ENCODE data around the gene UBC.
A peak's percentile ranks its signal among the peaks of the same experiment; 100 is the strongest.
"Not testable (repeated sequence)": the region's sequence is repeated elsewhere in the genome, so short reads cannot be mapped to it uniquely, and the experiment has no call there.

The UBC gene

GRCh38 chr12:124915239-124916236, 1.1 kb upstream of the UBC start:
- Histone ChIP-seq H3K4me1 (ENCODE audit: control insufficient read depth in 1 of 2, insufficient read depth in 2 of 2, low read length in 2 of 2) (peaks cover 3 to 22% of the 10 kb centered on the region in 2 experiments), H2BK120ac (ENCODE audit: insufficient read depth, low read length, poor library complexity) (peak overlapping the region; percentile 100), H3K4ac (ENCODE audit: low read depth, low read length) (peak overlapping the region; percentile 98), H3K14ac (ENCODE audit: low read length) (peak overlapping the region; percentile 97), H4K8ac (ENCODE audit: low read depth, low read length) (peak overlapping the region; percentile 98), H2BK12ac (ENCODE audit: low read length) (peak overlapping the region; percentile 96), H3K4me3 (ENCODE audit: low read depth, low read length) (peak overlapping the region; percentile 88), H2BK5ac (ENCODE audit: low read depth, low read length, poor library complexity) (peak overlapping the region; percentile 100), H3K18ac (ENCODE audit: low read length) (peak overlapping the region; percentile 99), H3K4me2 (ENCODE audit: low read length) (peak overlapping the region; percentile 77), H2AK5ac (ENCODE audit: low read length) (peak overlapping the region; percentile 93), H4K91ac (ENCODE audit: low read depth, low read length) (peak overlapping the region; percentile 100), H3K23ac (ENCODE audit: low read length) (no peak overlapping the region), H4K12ac (ENCODE audit: low read depth, low read length) (peak overlapping the region; percentile 87), H3K27ac (ENCODE audit: low read depth, low read length) (peak overlapping the region; percentile 98), H3K27me3 (ENCODE audit: insufficient read depth, low read length) (no peaks in the 10 kb centered on the region), H3K36me3 (ENCODE audit: control insufficient read depth in 1 of 2, insufficient read depth in 2 of 2, low read length in 2 of 2) (peaks cover 18 to 20% of the 10 kb centered on the region in 2 experiments), H3K9me3 (ENCODE audit: insufficient read depth, low read depth, low read length) (no peaks in the 10 kb centered on the region), H2AFZ (ENCODE audit: insufficient read depth, low read length, poor library complexity) (peak overlapping the region; percentile 99), H3K79me2 (ENCODE audit: control insufficient read depth, insufficient read depth, low read length, poor library complexity) (peaks cover 16% of the 10 kb centered on the region), H3K79me1 (ENCODE audit: low read length) (peaks cover 31% of the 10 kb centered on the region), H3K9ac (ENCODE audit: low read length) (peak overlapping the region; percentile 62)
- DNase-seq = peak in 1 of 2 donors; percentile 50
- WGBS (ENCODE audit: extremely low coverage, insufficient coverage, insufficient read length) = no CpG with 5 or more reads among the region's 21 CpGs

DNA sequence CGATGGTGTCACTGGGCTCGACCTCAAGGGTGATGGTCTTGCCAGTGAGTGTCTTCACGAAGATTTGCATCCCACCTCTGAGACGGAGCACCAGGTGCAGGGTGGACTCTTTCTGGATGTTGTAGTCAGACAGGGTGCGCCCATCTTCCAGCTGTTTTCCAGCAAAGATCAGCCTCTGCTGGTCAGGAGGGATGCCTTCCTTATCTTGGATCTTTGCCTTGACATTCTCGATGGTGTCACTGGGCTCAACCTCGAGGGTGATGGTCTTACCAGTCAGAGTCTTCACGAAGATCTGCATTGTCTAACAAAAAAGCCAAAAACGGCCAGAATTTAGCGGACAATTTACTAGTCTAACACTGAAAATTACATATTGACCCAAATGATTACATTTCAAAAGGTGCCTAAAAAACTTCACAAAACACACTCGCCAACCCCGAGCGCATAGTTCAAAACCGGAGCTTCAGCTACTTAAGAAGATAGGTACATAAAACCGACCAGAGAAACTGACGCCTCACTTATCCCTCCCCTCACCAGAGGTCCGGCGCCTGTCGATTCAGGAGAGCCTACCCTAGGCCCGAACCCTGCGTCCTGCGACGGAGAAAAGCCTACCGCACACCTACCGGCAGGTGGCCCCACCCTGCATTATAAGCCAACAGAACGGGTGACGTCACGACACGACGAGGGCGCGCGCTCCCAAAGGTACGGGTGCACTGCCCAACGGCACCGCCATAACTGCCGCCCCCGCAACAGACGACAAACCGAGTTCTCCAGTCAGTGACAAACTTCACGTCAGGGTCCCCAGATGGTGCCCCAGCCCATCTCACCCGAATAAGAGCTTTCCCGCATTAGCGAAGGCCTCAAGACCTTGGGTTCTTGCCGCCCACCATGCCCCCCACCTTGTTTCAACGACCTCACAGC, 717 bp downstream of the UBC start:
- no CpG with 5 or more reads among the region's 46 CpGs for WGBS (ENCODE audit: extremely low coverage, insufficient coverage, insufficient read length)
- H2AK5ac ChIP-seq (ENCODE audit: low read length) = peak overlapping the region; percentile 82

DNA sequence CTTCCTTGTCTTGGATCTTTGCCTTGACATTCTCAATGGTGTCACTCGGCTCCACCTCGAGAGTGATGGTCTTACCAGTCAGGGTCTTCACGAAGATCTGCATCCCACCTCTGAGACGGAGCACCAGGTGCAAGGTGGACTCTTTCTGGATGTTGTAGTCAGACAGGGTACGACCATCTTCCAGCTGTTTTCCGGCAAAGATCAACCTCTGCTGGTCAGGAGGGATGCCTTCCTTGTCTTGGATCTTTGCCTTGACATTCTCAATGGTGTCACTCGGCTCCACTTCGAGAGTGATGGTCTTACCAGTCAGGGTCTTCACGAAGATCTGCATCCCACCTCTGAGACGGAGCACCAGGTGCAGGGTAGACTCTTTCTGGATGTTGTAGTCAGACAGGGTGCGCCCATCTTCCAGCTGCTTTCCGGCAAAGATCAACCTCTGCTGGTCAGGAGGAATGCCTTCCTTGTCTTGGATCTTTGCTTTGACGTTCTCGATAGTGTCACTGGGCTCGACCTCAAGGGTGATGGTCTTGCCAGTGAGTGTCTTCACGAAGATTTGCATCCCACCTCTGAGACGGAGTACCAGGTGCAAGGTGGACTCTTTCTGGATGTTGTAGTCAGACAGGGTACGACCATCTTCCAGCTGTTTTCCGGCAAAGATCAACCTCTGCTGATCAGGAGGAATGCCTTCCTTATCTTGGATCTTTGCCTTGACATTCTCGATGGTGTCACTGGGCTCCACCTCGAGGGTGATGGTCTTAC, 1.7 kb downstream of the UBC start:
- H2BK120ac ChIP-seq (ENCODE audit: insufficient read depth, low read length, poor library complexity); H3K9ac ChIP-seq (ENCODE audit: low read length); H3K27me3 ChIP-seq (ENCODE audit: insufficient read depth, low read length); H3K14ac ChIP-seq (ENCODE audit: low read length); H4K12ac ChIP-seq (ENCODE audit: low read depth, low read length); H3K23ac ChIP-seq (ENCODE audit: low read length); H3K18ac ChIP-seq (ENCODE audit: low read length); H3K4me1 ChIP-seq (ENCODE audit: control insufficient read depth in 1 of 2, insufficient read depth in 2 of 2, low read length in 2 of 2); H3K4me3 ChIP-seq (ENCODE audit: low read depth, low read length); H2BK12ac ChIP-seq (ENCODE audit: low read length); H3K9me3 ChIP-seq (ENCODE audit: insufficient read depth, low read depth, low read length); H2BK5ac ChIP-seq (ENCODE audit: low read depth, low read length, poor library complexity); H4K91ac ChIP-seq (ENCODE audit: low read depth, low read length); H2AK5ac ChIP-seq (ENCODE audit: low read length); H4K8ac ChIP-seq (ENCODE audit: low read depth, low read length); H2AFZ ChIP-seq (ENCODE audit: insufficient read depth, low read length, poor library complexity); H3K27ac ChIP-seq (ENCODE audit: low read depth, low read length): not testable (repeated sequence)
- peaks cover 25% of the 10 kb centered on the region for H3K79me1 ChIP-seq (ENCODE audit: low read length)
- WGBS (ENCODE audit: extremely low coverage, insufficient coverage, insufficient read length) = no CpG with 5 or more reads among the region's 21 CpGs
- peaks cover 18 to 21% of the 10 kb centered on the region in 2 experiments for H3K36me3 ChIP-seq (ENCODE audit: control insufficient read depth in 1 of 2, insufficient read depth in 2 of 2, low read length in 2 of 2)
- peak overlapping the region; percentile 96 for H3K4ac ChIP-seq (ENCODE audit: low read depth, low read length)
- peak overlapping the region; percentile 65 for H3K4me2 ChIP-seq (ENCODE audit: low read length)
- peaks cover 16% of the 10 kb centered on the region for H3K79me2 ChIP-seq (ENCODE audit: control insufficient read depth, insufficient read depth, low read length, poor library complexity)
- peak in 1 of 2 donors; percentile 14 for DNase-seq

More for the DNA sequence above, 717 bp downstream of the UBC start:
- H3K9ac ChIP-seq (ENCODE audit: low read length) = peak overlapping the region; percentile 82
- peak overlapping the region; percentile 100 for H4K91ac ChIP-seq (ENCODE audit: low read depth, low read length)
- H3K36me3 ChIP-seq (ENCODE audit: control insufficient read depth in 1 of 2, insufficient read depth in 2 of 2, low read length in 2 of 2) = peaks cover 18 to 21% of the 10 kb centered on the region in 2 experiments
- no peak overlapping the region for H3K23ac ChIP-seq (ENCODE audit: low read length)
- DNase-seq = peak; percentile 82 to 87
- H3K18ac ChIP-seq (ENCODE audit: low read length) = peak overlapping the region; percentile 86
- H3K4me3 ChIP-seq (ENCODE audit: low read depth, low read length) = peak overlapping the region; percentile 88
- peaks cover 16% of the 10 kb centered on the region for H3K79me2 ChIP-seq (ENCODE audit: control insufficient read depth, insufficient read depth, low read length, poor library complexity)
- peak overlapping the region; percentile 97 for H3K4ac ChIP-seq (ENCODE audit: low read depth, low read length)
- peaks cover 0 to 13% of the 10 kb centered on the region in 2 experiments for H3K4me1 ChIP-seq (ENCODE audit: control insufficient read depth in 1 of 2, insufficient read depth in 2 of 2, low read length in 2 of 2)
- H2BK120ac ChIP-seq (ENCODE audit: insufficient read depth, low read length, poor library complexity) = peak overlapping the region; percentile 100
- H2AFZ ChIP-seq (ENCODE audit: insufficient read depth, low read length, poor library complexity) = no peak overlapping the region
- H3K27me3 ChIP-seq (ENCODE audit: insufficient read depth, low read length) = no peaks in the 10 kb centered on the region
- H3K79me1 ChIP-seq (ENCODE audit: low read length) = peaks cover 28% of the 10 kb centered on the region
- no peaks in the 10 kb centered on the region for H3K9me3 ChIP-seq (ENCODE audit: insufficient read depth, low read depth, low read length)
- H3K27ac ChIP-seq (ENCODE audit: low read depth, low read length) = peak overlapping the region; percentile 98
- H3K4me2 ChIP-seq (ENCODE audit: low read length) = peak overlapping the region; percentile 77
- H4K8ac ChIP-seq (ENCODE audit: low read depth, low read length) = peak overlapping the region; percentile 91
- H2BK5ac ChIP-seq (ENCODE audit: low read depth, low read length, poor library complexity) = peak overlapping the region; percentile 100
- peak overlapping the region; percentile 81 for H4K12ac ChIP-seq (ENCODE audit: low read depth, low read length)
- H2BK12ac ChIP-seq (ENCODE audit: low read length) = no peak overlapping the region
- H3K14ac ChIP-seq (ENCODE audit: low read length) = peak overlapping the region; percentile 94

Measured in trophoblast cell (in vitro differentiated cells and primary cell).